HepG2 (cell line): Measurements from ENCODE around the gene PIP5KL1.

Experiments
- POLR2AphosphoS5 ChIP-seq: IDR thresholded peaks from 2 replicates; pipeline ENCODE4 v1.6.1; 2012; ENCODE audit warnings: low read depth, low read length
- ZNF576 ChIP-seq: sonication (generic); formaldehyde crosslinking; IDR thresholded peaks from 2 replicates; pipeline ENCODE4 v1.4.0; 2020; ENCODE audit warnings: mild to moderate bottlenecking, missing genetic modification reagents
- TF ChIP-seq, protein P1 (sequence below): sonication (generic); formaldehyde crosslinking; IDR thresholded peaks from 2 replicates; pipeline ENCODE4 v1.5.0; 2020; ENCODE audit warnings: mild to moderate bottlenecking, missing genetic modification reagents, moderate library complexity

- TF ChIP-seq POLR2AphosphoS5, result no peak
- TF ChIP-seq ZNF576 (CRISPR knock-in tag), result no peak
- TF ChIP-seq, protein P1, sequence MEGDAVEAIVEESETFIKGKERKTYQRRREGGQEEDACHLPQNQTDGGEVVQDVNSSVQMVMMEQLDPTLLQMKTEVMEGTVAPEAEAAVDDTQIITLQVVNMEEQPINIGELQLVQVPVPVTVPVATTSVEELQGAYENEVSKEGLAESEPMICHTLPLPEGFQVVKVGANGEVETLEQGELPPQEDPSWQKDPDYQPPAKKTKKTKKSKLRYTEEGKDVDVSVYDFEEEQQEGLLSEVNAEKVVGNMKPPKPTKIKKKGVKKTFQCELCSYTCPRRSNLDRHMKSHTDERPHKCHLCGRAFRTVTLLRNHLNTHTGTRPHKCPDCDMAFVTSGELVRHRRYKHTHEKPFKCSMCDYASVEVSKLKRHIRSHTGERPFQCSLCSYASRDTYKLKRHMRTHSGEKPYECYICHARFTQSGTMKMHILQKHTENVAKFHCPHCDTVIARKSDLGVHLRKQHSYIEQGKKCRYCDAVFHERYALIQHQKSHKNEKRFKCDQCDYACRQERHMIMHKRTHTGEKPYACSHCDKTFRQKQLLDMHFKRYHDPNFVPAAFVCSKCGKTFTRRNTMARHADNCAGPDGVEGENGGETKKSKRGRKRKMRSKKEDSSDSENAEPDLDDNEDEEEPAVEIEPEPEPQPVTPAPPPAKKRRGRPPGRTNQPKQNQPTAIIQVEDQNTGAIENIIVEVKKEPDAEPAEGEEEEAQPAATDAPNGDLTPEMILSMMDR (CRISPR knock-in tag), result no peak
Measured at GRCh38 chr9:127963359-127964064, 32.9 kb upstream of the PIP5KL1 start.
